OCI-LY3 (cell line): ENCODE results near the gene FNIP2.
"Not testable (repeated sequence)": the region's sequence is repeated elsewhere in the genome, so short reads cannot be mapped to it uniquely, and the experiment has no call there.

Experiments
- H2AFZ ChIP-seq: fragments of 200-600, 300-600 bp; shearing (Covaris generic); 2 replicates; pipeline ENCODE4 v1.6.0; 2014; ENCODE audit warnings: antibody characterized with exemption, low read depth, low read length
- H3K27ac ChIP-seq: fragments of 200-600, 300-600 bp; sonication (generic); 2 replicates; pipeline ENCODE4 v1.5.1; 2014; ENCODE audit warnings: mild to moderate bottlenecking, low read length, moderate library complexity, mixed read lengths
- H3K27me3 ChIP-seq: fragments of 200-600, 300-600 bp; sonication (generic); 2 replicates; pipeline ENCODE4 v1.6.1; 2014; ENCODE audit warnings: low read depth, low read length, mixed read lengths
- H3K36me3 ChIP-seq: fragments of 200-600, 300-600 bp; sonication (generic); replicated peaks from 2 replicates; pipeline ENCODE3; 2014; ENCODE audit warnings: low read depth, low read length, mixed read lengths
- H3K4me1 ChIP-seq: fragments of 300-600, 200-600 bp; sonication (generic); 2 replicates; pipeline ENCODE4 v1.6.1; 2014; ENCODE audit warnings: low read length, mixed read lengths
- H3K4me2 ChIP-seq: fragments of 200-600, 300-600 bp; sonication (generic); 2 replicates; pipeline ENCODE4 v1.6.1; 2014; ENCODE audit warnings: low read length, mixed read lengths
- H3K4me3 ChIP-seq: fragments of 300-600, 200-600 bp; sonication (generic); 2 replicates; pipeline ENCODE4 v1.5.1; 2014; ENCODE audit warnings: antibody characterized with exemption, mild to moderate bottlenecking, low read length, moderate library complexity
- H3K79me2 ChIP-seq: fragments of 300-600, 200-600 bp; shearing (Covaris generic); 2 replicates; pipeline ENCODE4 v1.6.1; 2014; ENCODE audit warnings: mild to moderate bottlenecking, low read length, mixed read lengths
- H3K9ac ChIP-seq: fragments of 300-600, 200-600 bp; shearing (Covaris generic); 2 replicates; pipeline ENCODE4 v1.6.0; 2014; ENCODE audit warnings: mild to moderate bottlenecking, low read length, moderate library complexity
- H3K9me3 ChIP-seq: fragments of 200-600, 300-600 bp; shearing (Covaris generic); 2 replicates; pipeline ENCODE4 v1.6.1; 2014; ENCODE audit warnings: low read length, mixed read lengths; ENCODE audit not compliant: insufficient read depth
- H4K20me1 ChIP-seq: fragments of 200-600, 300-600 bp; sonication (generic); 2 replicates; pipeline ENCODE4 v1.6.1; 2016; ENCODE audit warnings: low read length, mixed read lengths; ENCODE audit not compliant: insufficient read depth
- CTCF ChIP-seq: fragments of 200-600, 300-600 bp; sonication (generic); IDR thresholded peaks from 2 replicates; pipeline ENCODE4 v1.5.1; 2014; ENCODE audit warnings: antibody characterized with exemption, low read length, low read depth
- EZH2phosphoT487 ChIP-seq: fragments of 200-600 bp; shearing (Covaris generic); IDR thresholded peaks from 2 replicates; pipeline ENCODE4 v1.6.1; 2018; ENCODE audit warnings: antibody characterized with exemption, mixed run types, low read depth

FNIP2 gene

GRCh38 chr4:158945529-158946108, 176.8 kb downstream of the FNIP2 start:
- no peaks in the 10 kb centered on the region for H4K20me1 ChIP-seq
- H3K9ac ChIP-seq: no peak overlapping the region
- no peak overlapping the region for H2AFZ ChIP-seq
- no peaks in the 10 kb centered on the region for H3K36me3 ChIP-seq
- H3K9me3 ChIP-seq: no peaks in the 10 kb centered on the region
- no peaks in the 10 kb centered on the region for H3K79me2 ChIP-seq
- TF ChIP-seq CTCF: no peak
- no peak for TF ChIP-seq EZH2phosphoT487
- no peak overlapping the region for H3K4me2 ChIP-seq
- no peaks in the 10 kb centered on the region for H3K4me1 ChIP-seq
- H3K27ac ChIP-seq: no peak overlapping the region
- H3K27me3 ChIP-seq: peaks cover 3% of the 10 kb centered on the region; the same call in 1 of the 2 replicates
- H3K4me3 ChIP-seq: no peak overlapping the region

- Histone ChIP-seq H3K36me3 (no peaks in the 10 kb centered on the region), H3K9me3 (peaks cover 7% of the 10 kb centered on the region; the same call in 1 of the 2 replicates), H2AFZ (no peak overlapping the region), H4K20me1 (no peaks in the 10 kb centered on the region), H3K4me2 (no peak overlapping the region), H3K27ac (no peak overlapping the region), H3K27me3 (peaks cover 3% of the 10 kb centered on the region; the same call in 1 of the 2 replicates), H3K4me1 (no peaks in the 10 kb centered on the region), H3K79me2 (no peaks in the 10 kb centered on the region), H3K4me3 (no peak overlapping the region), H3K9ac (no peak overlapping the region)
- no peak for TF ChIP-seq EZH2phosphoT487
- no peak for TF ChIP-seq CTCF
These were observed 178.0 kb downstream of the FNIP2 start for GRCh38 chr4:158946825-158947224.

GRCh38 chr4:158948071-158948470, 179.2 kb downstream of the FNIP2 start:
- Histone ChIP-seq H3K4me3 (no peak overlapping the region), H3K79me2 (no peaks in the 10 kb centered on the region), H3K36me3 (no peaks in the 10 kb centered on the region), H3K27ac (no peak overlapping the region), H4K20me1 (no peaks in the 10 kb centered on the region), H3K9ac (no peak overlapping the region), H3K4me2 (no peak overlapping the region), H3K27me3 (peaks cover 3% of the 10 kb centered on the region; the same call in 1 of the 2 replicates), H3K9me3 (peaks cover 20% of the 10 kb centered on the region), H3K4me1 (no peaks in the 10 kb centered on the region), H2AFZ (no peak overlapping the region)
- TF ChIP-seq CTCF (no peak), EZH2phosphoT487 (no peak)

GRCh38 chr4:158949099-158949498, 180.3 kb downstream of the FNIP2 start:
- Histone ChIP-seq H3K9me3 (peaks cover 22% of the 10 kb centered on the region), H3K4me2 (no peak overlapping the region), H3K4me3 (no peak overlapping the region), H3K9ac (no peak overlapping the region), H2AFZ (no peak overlapping the region), H4K20me1 (no peaks in the 10 kb centered on the region), H3K27ac (no peak overlapping the region), H3K4me1 (no peaks in the 10 kb centered on the region), H3K79me2 (no peaks in the 10 kb centered on the region), H3K36me3 (no peaks in the 10 kb centered on the region), H3K27me3 (peaks cover 3% of the 10 kb centered on the region; the same call in 1 of the 2 replicates)
- no peak for TF ChIP-seq EZH2phosphoT487
- TF ChIP-seq CTCF: no peak

GRCh38 chr4:158952221-158952774, 183.5 kb downstream of the FNIP2 start:
- not testable (repeated sequence) for H3K4me2 ChIP-seq, H3K4me1 ChIP-seq, H3K27ac ChIP-seq, H4K20me1 ChIP-seq, H3K79me2 ChIP-seq, H3K27me3 ChIP-seq, H2AFZ ChIP-seq, H3K9ac ChIP-seq, H3K36me3 ChIP-seq, H3K4me3 ChIP-seq
- peaks cover 22% of the 10 kb centered on the region for H3K9me3 ChIP-seq

- not testable (repeated sequence) for H3K79me2 ChIP-seq, H3K4me2 ChIP-seq
These were observed 187.5 kb downstream of the FNIP2 start for GRCh38 chr4:158956345-158956744.

More at GRCh38 chr4:158956345-158956744, 187.5 kb downstream of the FNIP2 start:
- not testable (repeated sequence) for H3K9ac ChIP-seq, H3K4me3 ChIP-seq, H2AFZ ChIP-seq, H3K27ac ChIP-seq, H3K27me3 ChIP-seq, H4K20me1 ChIP-seq, H3K4me1 ChIP-seq, H3K36me3 ChIP-seq
- H3K9me3 ChIP-seq: peaks cover 19% of the 10 kb centered on the region
